ENCODE measurements around the gene DOK6. TPM values are rescaled to one million over a fixed set of nuclear protein-coding genes. Genes with fewer than 3 reads are reported as not detected.

The DOK6 gene
- total RNA-seq, 1 donor from 2014 or later: 8.9 TPM

DNA sequence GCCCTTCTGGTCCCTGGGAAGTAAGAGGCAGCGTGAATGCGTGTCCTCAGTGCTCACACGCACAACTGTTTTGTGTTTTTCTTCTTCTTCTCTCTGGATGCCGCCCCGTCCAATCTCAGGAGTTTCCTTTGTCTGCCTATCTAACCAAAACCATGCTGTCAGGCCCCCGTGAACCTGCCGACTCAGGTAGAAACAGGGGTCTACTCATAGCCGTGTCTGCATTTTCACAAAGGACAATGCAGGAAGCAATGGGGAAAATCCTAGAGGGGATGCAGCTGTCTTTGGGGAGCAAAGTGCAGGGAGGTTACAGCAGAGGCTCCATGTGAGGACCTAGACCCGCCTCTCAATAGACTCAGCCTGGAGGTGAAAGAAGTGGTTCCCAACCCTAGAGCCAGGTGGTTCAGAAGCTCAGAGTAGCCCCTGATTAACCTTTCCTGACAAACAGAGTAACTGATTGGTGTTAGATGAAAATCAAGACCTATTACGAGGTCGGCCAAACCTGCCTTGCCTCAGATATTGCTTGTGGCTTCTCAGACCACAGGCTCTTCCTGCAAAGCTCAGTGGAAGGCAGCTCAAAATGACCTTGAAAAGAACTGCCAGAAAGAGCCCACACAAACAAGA, 497.7 kb downstream of the DOK6 start:
- TF ChIP-seq, protein P1, sequence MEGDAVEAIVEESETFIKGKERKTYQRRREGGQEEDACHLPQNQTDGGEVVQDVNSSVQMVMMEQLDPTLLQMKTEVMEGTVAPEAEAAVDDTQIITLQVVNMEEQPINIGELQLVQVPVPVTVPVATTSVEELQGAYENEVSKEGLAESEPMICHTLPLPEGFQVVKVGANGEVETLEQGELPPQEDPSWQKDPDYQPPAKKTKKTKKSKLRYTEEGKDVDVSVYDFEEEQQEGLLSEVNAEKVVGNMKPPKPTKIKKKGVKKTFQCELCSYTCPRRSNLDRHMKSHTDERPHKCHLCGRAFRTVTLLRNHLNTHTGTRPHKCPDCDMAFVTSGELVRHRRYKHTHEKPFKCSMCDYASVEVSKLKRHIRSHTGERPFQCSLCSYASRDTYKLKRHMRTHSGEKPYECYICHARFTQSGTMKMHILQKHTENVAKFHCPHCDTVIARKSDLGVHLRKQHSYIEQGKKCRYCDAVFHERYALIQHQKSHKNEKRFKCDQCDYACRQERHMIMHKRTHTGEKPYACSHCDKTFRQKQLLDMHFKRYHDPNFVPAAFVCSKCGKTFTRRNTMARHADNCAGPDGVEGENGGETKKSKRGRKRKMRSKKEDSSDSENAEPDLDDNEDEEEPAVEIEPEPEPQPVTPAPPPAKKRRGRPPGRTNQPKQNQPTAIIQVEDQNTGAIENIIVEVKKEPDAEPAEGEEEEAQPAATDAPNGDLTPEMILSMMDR (IDR thresholded peaks at IDR 0.05): no peak
- no peaks in the 10 kb centered on the region for H3K36me3 Mint-ChIP-seq (ENCODE audit: low read depth)
- no peak for DNase-seq (ENCODE audit: low spot score)
- no peaks in the 10 kb centered on the region for H3K27me3 Mint-ChIP-seq (ENCODE audit: low read depth)
- no peak overlapping the region for H3K4me3 Mint-ChIP-seq (ENCODE audit: unreplicated experiment)
- H3K4me1 Mint-ChIP-seq (ENCODE audit: low read depth): no peaks in the 10 kb centered on the region
- peaks cover 5% of the 10 kb centered on the region for H3K9me3 Mint-ChIP-seq (ENCODE audit: low read depth)
- H3K27ac Mint-ChIP-seq (ENCODE audit: unreplicated experiment): no peak overlapping the region

Data from chondrocyte (in vitro differentiated cells).